ENCODE results near the gene NEK5.

- TF ChIP-seq POLR2AphosphoS5 (IDR thresholded peaks at IDR 0.05; ENCODE audit: borderline replicate concordance, low read depth, low read length) (no peak), EZH2 (IDR thresholded peaks at IDR 0.05) (no peak)
These were observed 135.2 kb downstream of the NEK5 start for GRCh38 chr13:51993713-51994112.
